Stimulated activated CD4-positive, alpha-beta T cell treated with anti-CD3 and anti-CD28 coated beads, Interleukin-4, amount 100 ng/mL, for 24 hours (primary cell): Measurements from ENCODE around the gene ACLY.
"Not testable (repeated sequence)": the region's sequence is repeated elsewhere in the genome, so short reads cannot be mapped to it uniquely, and the experiment has no call there.

Experiments used
- DNase-seq: peaks from one replicate; pipeline ENCODE4 v3.0.0-alpha.2; 2020

ACLY gene

GRCh38 chr17:41909088-41909487, 9.7 kb downstream of the ACLY start:
- no peak for DNase-seq

GRCh38 chr17:41907633-41908539, 10.9 kb downstream of the ACLY start:
- DNase-seq = no peak

- DNase-seq = no peak
Observed at GRCh38 chr17:41907185-41907556, 11.6 kb downstream of the ACLY start.

DNA sequence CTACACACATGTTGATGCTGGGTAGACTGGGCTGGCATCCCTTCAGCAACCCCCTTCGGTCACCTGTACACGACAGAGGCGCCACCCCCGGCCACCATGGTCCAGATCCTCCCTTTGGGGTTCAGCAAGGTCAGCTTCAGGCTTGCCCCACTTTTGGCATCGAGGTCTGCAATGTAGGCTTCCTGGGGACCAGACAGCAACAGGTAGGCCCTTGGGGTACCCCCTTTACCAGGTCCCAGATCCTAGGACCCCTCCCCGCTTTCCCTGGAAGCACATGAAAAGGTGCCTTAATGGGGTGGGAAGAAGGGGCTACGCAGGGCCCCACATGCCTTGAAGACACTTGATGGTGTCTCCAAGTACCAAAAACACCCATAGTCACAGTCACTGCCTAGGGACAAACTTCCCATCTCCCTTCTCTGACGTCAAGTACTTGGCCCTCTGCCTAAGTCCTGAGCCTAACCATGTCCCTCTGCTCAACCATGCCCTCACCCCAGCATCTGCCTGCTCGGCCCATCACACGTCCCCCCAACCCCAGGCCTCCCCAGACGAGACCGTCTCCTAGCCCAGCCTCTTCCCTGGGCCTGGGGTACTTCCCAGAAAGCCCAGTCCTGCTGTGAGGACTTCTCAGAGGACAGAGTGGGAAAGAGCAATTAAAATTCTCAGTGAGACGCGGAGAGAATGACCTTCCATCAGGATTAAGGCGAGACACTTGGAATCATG, 12.1 kb downstream of the ACLY start:
- DNase-seq = no peak

DNA sequence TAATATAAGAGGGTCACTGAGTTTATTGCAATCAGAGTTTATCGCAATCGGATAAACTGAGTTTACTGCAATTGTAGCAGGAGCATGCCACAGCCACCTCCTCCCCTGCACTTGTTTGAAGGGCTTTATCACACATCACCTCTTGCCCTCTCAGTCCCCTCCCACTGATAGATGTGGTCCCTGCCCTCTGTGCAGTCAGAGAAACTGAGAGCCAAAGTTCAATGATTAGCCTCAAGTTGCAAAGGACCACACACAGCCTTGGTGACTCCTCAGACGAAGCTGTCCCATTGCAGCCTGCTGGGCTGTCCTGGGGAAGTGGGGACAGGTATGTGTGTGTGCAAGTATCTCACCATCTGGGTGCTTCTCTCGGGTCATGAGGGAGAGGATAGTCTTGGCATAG, 13.6 kb downstream of the ACLY start:
- DNase-seq = no peak

DNA sequence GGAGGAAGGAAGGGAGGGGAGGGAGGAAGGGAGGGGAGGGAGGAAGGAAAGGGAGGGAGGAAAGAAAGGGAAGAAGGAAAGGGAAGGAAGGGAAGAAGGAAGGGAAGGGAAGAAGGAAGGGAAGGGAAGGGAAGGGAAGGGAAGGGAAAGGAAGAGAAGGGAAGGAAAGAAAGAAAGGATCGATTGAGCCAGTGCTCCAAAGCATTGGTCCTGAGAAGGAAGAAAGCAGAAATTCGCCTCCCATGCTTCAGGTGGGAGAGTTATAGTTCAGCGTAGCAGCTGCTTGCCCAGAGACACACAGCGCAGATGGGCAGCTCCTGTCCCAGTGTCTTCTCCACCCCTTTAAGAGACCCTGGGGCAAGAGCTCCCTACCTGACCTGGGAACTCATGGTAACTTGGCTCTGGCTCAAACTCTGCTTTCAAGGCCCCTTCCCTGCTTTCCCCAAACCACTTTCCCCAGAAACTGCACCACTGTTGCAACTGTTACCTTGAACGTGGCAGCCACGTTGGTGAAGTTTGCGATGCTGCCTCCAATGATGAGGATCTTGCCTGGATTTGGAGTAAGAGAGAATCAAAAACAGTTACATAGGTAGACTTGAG, 14.4 kb downstream of the ACLY start:
- no peak for DNase-seq

DNA sequence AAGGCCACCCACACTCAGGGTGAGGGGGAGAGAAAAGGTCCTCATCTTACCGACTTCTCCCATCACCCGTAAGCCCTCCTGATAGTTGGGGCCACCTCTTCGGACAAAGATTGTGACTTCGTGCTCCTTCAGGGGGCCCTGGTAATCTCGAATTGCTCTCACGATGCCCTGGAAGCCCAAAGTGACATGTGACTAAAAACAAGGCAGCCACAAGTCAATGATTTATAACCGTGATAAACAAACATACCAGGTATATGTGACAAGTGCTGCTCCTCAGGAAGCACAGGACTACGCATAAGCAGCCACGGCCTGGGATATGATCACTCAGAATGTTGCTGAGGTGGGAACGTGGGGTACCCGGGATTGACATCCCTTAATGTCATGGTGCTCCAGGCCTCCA, 17.1 kb downstream of the ACLY start:
- no peak for DNase-seq

- DNase-seq = no peak
Observed at GRCh38 chr17:41896726-41897125, 22.0 kb downstream of the ACLY start.

- DNase-seq = no peak
Observed at GRCh38 chr17:41895617-41896016, 23.1 kb downstream of the ACLY start.

- no peak for DNase-seq
Observed at GRCh38 chr17:41894791-41895331, 23.9 kb downstream of the ACLY start.

GRCh38 chr17:41893384-41893783, 25.4 kb downstream of the ACLY start:
- DNase-seq = no peak

DNA sequence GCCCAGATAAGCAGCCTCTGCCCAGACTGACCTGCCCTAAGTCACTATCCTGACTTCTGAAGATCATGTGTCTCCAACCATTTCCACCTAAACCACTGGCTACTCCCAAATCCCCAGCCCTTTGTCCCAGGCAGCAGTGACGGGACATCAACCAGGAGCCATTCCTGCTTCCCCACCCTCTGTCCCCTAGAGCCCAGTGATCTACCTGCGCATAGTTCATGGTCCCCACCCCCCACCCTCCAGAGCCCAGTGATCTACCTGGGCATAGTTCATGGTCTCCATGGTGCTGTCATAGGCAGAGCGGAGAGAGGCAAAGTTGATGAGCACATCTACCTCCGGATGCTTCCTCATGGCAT, 26.8 kb downstream of the ACLY start:
- no peak for DNase-seq

- no peak for DNase-seq
Observed at GRCh38 chr17:41891135-41892020, 27.4 kb downstream of the ACLY start.

DNA sequence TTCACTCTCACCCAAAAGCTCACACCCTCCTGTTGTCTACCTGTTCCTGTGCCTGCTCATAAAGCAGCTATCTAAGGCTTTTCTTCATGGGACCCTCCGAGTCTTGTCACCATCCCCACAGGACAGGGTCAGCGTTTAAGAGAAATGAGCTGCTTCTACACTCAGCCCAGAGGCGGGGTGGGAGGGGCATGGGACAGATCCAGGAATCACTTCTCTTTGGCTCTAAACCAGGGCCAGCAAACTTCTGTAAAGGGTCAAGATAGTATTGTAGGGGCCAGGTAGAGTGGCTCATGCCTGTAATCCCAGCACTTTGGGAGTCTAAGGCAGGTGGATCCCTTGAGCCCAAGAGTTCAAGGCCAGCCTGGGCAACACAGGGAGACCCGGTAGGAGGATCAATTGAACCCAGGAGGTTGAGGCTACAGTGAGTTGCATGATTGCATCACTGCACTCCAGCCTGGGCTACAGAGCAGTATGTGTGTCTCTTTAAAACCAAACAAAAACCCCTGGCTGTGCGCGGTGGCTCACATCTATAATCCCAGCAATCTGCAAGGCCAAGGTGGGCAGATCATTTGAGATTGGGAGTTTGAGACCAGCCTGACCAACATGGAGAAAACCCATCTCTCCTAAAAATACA, 30.3 kb downstream of the ACLY start:
- no peak for DNase-seq

DNA sequence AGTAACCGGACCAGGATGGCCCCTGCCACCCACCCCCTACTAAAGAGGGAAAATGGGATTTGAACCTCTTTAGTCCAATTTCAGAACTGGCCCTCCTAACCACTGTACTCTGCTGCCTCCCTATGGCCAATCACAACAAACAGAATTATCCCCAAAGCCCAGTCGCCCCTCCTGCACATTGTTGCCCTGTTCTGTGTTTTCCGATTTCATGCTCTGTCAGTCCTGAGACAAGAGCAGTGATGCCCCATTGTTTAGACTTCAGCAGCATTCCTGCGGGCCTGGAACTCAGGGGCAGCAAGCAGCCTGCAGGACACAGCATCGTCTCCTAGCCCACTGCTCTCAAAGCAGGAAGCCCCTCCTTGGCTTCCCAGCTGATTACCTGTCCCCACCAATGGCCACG, 33.0 kb downstream of the ACLY start:
- no peak for DNase-seq

GRCh38 chr17:41882756-41883155, 36.0 kb downstream of the ACLY start:
- DNase-seq = no peak

DNA sequence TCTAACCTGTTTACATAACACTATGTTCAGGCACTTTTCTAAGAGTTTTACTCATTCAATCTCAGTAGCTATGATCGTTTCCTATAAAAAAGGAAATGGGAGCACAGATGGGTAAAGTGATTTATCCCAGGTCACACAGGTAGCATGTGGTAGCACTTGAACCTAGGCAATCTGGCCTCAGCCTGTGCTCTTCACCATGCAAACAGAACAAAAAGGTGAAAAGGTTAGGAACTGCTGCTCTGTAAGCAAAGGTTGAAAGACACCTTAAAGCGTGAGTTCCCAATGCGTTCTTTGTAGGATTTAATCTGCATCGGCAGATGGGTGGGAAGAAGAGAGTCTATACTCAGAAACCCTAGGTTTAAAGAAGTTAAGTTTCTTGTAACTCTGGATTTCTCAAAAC, 38.6 kb downstream of the ACLY start:
- no peak for DNase-seq

- not testable (repeated sequence) for DNase-seq
Observed at GRCh38 chr17:41874293-41874670, 44.5 kb downstream of the ACLY start.

DNA sequence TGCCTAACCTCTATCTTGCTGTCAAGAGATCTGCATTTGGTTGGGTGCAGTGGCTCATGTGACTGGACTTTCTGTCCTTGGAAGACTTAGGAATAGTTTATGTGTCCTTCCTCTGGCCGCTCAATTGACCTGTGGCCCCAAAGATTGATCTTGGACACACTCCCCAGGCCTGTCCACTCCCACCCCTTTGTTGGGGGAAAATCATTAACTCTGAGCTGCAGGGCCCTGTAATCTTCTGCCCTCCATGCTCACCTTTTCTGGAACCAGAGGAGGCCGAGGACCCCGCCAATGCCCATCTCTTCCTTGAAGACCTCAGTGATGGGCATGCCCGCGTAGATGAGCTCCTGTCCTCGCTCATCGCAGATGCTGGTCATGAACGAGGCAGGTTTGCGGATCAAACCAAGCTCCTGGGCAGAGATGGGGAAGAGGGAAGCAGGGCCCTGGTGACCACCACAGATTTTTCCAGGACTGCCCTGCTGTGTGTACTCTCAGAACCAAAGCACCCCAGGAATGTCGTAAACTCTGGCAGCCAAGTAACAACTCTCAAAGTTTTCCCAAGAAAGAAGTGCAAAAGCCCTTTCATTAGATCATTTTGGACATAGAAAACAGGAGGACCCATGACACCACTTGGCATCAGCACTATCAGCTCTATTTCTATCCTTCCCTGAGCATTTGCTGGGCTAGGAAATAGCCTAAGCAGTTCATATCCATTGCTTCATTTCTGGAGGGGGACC, 45.0 kb downstream of the ACLY start:
- no peak for DNase-seq

- no peak for DNase-seq
Observed at GRCh38 chr17:41871789-41872188, 47.0 kb downstream of the ACLY start.

GRCh38 chr17:41870627-41871026, 48.1 kb downstream of the ACLY start:
- no peak for DNase-seq

GRCh38 chr17:41870097-41870496, 48.7 kb downstream of the ACLY start:
- no peak for DNase-seq
